Germinal center (tissue), 1 donor: ENCODE measurements around the gene CSNK1A1.
"Not testable (repeated sequence)": the region's sequence is repeated elsewhere in the genome, so short reads cannot be mapped to it uniquely, and the experiment has no call there.

Experiments
- DNase-seq: peaks from one replicate; pipeline ENCODE4 v3.0.0; 2012; ENCODE audit warnings: mixed read lengths, low spot score

Gene CSNK1A1

DNA sequence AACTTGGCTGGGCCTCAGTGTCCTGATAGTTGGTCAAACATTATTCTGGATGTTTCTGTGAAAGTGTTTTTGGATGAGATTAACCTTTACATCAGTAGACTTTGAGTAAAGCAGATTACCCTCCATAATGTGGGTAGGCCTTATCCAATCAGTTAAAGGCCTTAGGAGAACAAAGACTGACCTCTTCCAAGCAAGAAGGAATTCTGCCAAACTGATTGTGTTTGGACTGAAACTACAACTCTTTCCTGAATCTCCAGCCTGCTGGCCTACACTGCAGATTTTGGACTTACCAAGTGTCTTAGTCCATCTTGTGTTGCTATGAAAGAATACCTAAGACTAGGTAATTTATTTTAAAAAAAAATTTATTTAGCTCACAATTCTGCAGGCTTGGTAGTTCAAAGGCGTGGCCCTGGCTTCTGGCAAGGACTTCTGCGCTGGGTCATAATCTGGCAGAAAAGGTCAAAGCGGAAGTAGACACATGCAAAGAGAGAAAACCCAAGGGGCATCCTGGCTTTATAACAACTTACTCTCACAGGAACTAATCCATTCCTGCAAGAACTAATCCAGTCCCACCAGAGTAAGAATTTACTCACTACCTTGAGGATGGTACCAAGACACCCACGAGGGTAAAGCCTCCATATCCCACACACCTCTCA is 21.5 kb upstream of the CSNK1A1 start:
- DNase-seq: no peak

- no peak for DNase-seq
These were observed 20.9 kb upstream of the CSNK1A1 start for GRCh38 chr5:149572170-149572569.

DNA sequence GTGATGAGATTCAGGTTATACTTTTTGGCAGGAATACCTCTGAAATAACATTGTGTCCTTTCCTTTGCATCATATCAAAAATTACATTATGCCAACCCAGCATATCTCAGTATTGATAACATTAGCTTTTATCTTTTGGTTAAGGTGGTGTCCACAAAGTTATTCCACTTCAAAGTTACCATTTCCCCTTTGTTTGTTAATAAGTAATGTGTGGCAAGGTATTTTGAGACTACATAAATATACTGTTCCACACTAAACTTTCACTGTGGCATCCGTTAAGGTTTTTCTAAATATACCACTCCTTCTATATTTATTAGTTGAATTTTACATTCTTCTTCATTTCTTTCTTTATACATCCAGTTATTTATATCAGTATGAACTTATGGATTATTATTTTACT is 16.0 kb upstream of the CSNK1A1 start:
- DNase-seq: no peak

- peak; percentile 69 for DNase-seq
These were observed 13.4 kb upstream of the CSNK1A1 start for GRCh38 chr5:149564542-149565140.

GRCh38 chr5:149563466-149563865 is 12.2 kb upstream of the CSNK1A1 start:
- no peak for DNase-seq

- no peak for DNase-seq
These were observed 10.6 kb upstream of the CSNK1A1 start for GRCh38 chr5:149561848-149562247.

GRCh38 chr5:149559706-149560105 is 8.5 kb upstream of the CSNK1A1 start:
- no peak for DNase-seq

- DNase-seq: no peak
These were observed 1.4 kb upstream of the CSNK1A1 start for GRCh38 chr5:149552553-149553160.

DNA sequence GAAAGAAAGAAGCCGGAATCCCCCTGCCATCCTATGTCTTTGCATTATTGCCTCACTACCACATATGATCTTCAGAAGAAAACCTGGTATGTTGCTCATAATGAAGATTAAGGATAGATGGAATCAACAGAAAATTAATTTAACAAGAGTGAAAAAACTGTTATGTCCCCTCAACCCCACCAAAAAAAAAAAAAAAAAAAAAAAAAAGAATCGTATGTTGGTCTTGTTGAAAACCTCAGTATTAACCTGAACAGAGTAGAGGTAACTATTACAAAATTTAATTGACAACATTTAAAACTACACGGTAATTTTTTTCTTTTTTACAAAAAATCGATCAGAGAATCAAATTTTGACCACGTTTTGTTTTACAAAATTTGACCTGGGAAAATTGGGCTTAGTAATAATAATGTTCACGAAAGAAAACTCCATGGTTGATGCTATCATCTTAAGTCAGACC is 827 bp upstream of the CSNK1A1 start:
- DNase-seq: no peak

- peak; percentile 54 for DNase-seq
These were observed 529 bp downstream of the CSNK1A1 start for GRCh38 chr5:149550594-149551226.

- DNase-seq: peak; percentile 28
These were observed 1.0 kb downstream of the CSNK1A1 start for GRCh38 chr5:149550268-149550583.

- peak; percentile 87 for DNase-seq
These were observed 1.6 kb downstream of the CSNK1A1 start for GRCh38 chr5:149549461-149550267.

DNA sequence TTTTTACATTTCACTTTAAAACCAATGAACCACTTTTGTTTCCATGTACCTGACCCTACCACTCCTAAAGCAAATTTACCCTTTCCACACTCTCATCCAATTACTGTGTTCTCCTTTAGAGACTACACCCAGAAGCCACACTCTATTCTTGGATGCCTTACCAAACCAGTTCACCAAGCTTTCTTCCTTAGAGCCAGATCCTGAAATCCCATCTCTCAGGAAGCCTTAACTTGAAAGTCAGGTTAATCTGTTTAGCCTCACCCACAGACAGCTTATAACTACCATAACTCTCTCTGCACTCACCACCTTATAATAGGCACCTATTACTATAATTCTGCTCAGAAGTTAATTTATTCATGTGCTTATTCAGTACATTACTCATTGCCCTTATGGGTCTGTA is 4.3 kb downstream of the CSNK1A1 start:
- no peak for DNase-seq

GRCh38 chr5:149545327-149545726 is 5.9 kb downstream of the CSNK1A1 start:
- no peak for DNase-seq

GRCh38 chr5:149544028-149544420 is 7.2 kb downstream of the CSNK1A1 start:
- no peak for DNase-seq

GRCh38 chr5:149543361-149544027 is 7.7 kb downstream of the CSNK1A1 start:
- no peak for DNase-seq

DNA sequence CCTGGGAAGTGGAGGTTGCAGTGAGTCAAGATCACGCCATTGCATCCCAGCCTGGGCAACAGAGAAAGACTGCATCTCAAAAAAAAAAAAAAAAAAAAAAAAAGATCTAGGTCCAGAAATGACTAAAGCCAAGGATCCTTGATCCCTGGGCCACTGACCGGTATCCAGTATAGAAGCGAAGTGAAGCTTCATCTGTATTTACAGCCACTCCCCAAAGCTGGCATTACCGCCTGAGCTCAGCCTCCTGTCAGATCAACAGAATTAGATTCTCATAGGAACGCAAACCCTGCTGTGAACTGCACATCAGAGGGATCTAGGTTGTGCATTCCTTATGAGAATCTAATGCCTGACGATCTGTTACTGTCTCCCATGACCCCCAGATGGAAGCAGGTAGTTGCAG is 9.3 kb downstream of the CSNK1A1 start:
- no peak for DNase-seq

DNA sequence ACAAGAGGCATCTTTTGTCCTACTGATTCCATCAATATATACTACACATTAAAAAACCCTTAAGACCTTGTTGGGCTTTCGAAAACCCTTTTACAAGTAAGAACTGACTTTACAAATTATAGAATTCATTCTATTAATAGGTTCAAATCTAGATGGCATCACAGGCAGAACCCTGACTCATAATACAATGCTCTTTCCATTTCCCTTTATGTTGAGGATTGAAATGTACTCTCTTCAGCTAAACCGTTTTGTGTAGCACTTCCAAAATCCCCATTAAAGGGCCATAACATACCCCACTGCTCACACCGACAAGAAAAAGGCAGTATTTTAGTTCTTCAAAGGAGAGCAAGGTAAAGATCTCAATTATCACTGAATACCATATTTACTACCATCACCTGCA is 11.2 kb downstream of the CSNK1A1 start:
- DNase-seq: no peak

DNA sequence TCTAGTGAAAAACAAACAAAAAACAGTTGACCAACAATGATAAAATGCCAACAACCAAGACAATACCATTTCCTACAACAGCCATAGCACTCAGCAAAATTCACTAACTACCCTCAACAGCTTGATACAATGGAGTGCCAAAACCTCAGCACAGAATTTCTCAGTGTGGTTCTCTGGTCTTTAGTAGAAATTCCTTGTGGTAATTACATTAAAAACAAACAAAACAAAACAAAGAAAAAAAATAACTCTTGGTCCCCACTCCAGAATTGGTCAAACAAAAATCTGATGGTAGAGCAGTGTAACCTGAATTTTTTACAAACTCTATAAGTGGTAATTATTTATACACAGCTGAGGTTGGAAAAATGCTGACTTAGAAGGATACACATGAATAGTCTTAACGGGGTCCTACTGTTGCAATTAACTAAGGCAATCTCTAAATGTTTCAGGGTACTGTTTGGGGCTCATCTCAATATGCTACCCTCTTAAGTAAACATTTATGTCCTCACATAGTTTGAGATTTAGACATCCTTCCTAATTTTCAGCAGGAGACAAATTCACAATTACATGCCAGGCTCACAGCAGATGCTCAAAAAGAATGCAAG is 13.8 kb downstream of the CSNK1A1 start:
- DNase-seq: no peak

- DNase-seq: not testable (repeated sequence)
These were observed 15.5 kb downstream of the CSNK1A1 start for GRCh38 chr5:149535787-149536186.

DNA sequence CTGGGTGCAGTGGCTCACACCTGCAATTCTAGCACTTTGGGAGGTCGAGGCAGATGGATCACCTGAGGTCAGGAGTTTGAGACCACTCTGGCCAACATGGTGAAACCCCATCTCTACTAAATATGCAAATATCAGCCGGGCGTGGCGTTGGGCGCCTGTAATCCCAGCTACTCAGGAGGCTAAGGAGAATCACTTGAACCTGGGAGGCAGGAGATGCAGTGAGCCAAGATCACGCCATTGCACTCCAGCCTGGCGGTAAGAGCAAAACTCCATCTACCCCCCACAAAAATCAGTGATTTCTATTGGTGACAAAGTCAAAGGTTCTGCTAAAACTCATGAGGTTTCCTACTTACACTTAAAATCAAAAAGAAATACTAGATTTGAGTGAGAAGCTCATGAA is 18.8 kb downstream of the CSNK1A1 start:
- DNase-seq: no peak
